IMR-90 (cell line): ENCODE results near the gene HADHA. TPM values are rescaled to one million over a fixed set of nuclear protein-coding genes. Genes with fewer than 3 reads are reported as not detected.
"Not testable (repeated sequence)": the region's sequence is repeated elsewhere in the genome, so short reads cannot be mapped to it uniquely, and the experiment has no call there.

ENCODE experiments used
- ATAC-seq: fragments of 200-7000 bp; cut with Tn5 transposase; 2 replicates; pipeline ENCODE4 v1.9.1; 2020; ENCODE audit warnings: low read depth, mild to moderate bottlenecking, moderate library complexity
- BruUV-seq: library from RNA; stranded (reverse); fragments of 400-500 nt; replicated peaks from 2 replicates; lab custom pipeline; 2021; lab: Mats Ljungman, UMichigan
- CTCF ChIA-PET: fragments of 300-600 bp; formaldehyde crosslinking; extraction: SDS; loops from one replicate; lab custom pipeline; 2021; ENCODE audit warnings: antibody characterized with exemption; lab: Yijun Ruan, JAX
- POLR2A ChIA-PET: fragments of 300-600 bp; sonication (Branson Sonifier 250); formaldehyde crosslinking; loops from one replicate; lab custom pipeline; 2022; ENCODE audit warnings: antibody characterized with exemption; ENCODE audit not compliant: unreplicated experiment; lab: Charles Lee
- DNase-seq: peaks from one replicate; pipeline ENCODE4 v3.0.0; 2013
- H2AFZ ChIP-seq: replicated peaks from 2 replicates; pipeline ENCODE3; 2013; ENCODE audit warnings: low read length, mild to moderate bottlenecking; ENCODE audit not compliant: poor library complexity
- H2AK5ac ChIP-seq: 2 replicates; pipeline ENCODE4 v1.6.1; 2013; ENCODE audit warnings: low read depth, low read length, inconsistent platforms
- H2AK9ac ChIP-seq: replicated peaks from 2 replicates; pipeline ENCODE3; 2013; ENCODE audit warnings: mild to moderate bottlenecking, low read depth, low read length, moderate library complexity; ENCODE audit not compliant: poor library complexity
- H2BK120ac ChIP-seq: 2 replicates; pipeline ENCODE4 v1.6.1; 2013; ENCODE audit warnings: low read depth, low read length, inconsistent platforms
- H2BK15ac ChIP-seq: 3 replicates; pipeline ENCODE4 v1.6.1; 2013; ENCODE audit warnings: low read depth, low read length, inconsistent platforms
- H2BK20ac ChIP-seq: 2 replicates; pipeline ENCODE4 v1.6.1; 2013; ENCODE audit warnings: low read depth, mild to moderate bottlenecking, inconsistent platforms, low read length, moderate library complexity
- H2BK5ac ChIP-seq: 2 replicates; pipeline ENCODE4 v1.6.1; 2013; ENCODE audit warnings: mild to moderate bottlenecking, low read depth, low read length, inconsistent platforms; ENCODE audit not compliant: poor library complexity, severe bottlenecking
- H3K14ac ChIP-seq: replicated peaks from 2 replicates; pipeline ENCODE4 v1.6.1; 2013; ENCODE audit warnings: low read depth, low read length, inconsistent platforms
- H3K18ac ChIP-seq: 2 replicates; pipeline ENCODE4 v1.6.1; 2013; ENCODE audit warnings: low read depth, low read length, control low read depth
- H3K23ac ChIP-seq: 2 replicates; pipeline ENCODE4 v1.6.1; 2013; ENCODE audit warnings: low read depth, low read length, inconsistent platforms
- H3K27ac ChIP-seq: 2 replicates; pipeline ENCODE4 v1.5.1; 2013; ENCODE audit warnings: mild to moderate bottlenecking, control low read depth, low read length; ENCODE audit not compliant: insufficient read depth
- H3K27me3 ChIP-seq: 2 replicates; pipeline ENCODE4 v1.6.1; 2013; ENCODE audit warnings: low read length; ENCODE audit not compliant: control insufficient read depth, insufficient read depth
- H3K36me3 ChIP-seq: 2 replicates; pipeline ENCODE4 v1.6.1; 2013; ENCODE audit warnings: low read length, mixed read lengths; ENCODE audit not compliant: control insufficient read depth, insufficient read depth
- H3K4ac ChIP-seq: 2 replicates; pipeline ENCODE4 v1.6.1; 2013; ENCODE audit warnings: low read depth, low read length, inconsistent platforms
- H3K4me1 ChIP-seq: 2 replicates; pipeline ENCODE4 v1.6.1; 2013; ENCODE audit warnings: low read length, mixed read lengths; ENCODE audit not compliant: control insufficient read depth, insufficient read depth
- H3K4me2 ChIP-seq: 2 replicates; pipeline ENCODE4 v1.6.1; 2013; ENCODE audit warnings: low read depth, mild to moderate bottlenecking, control low read depth, low read length, moderate library complexity
- H3K4me3 ChIP-seq: 2 replicates; pipeline ENCODE4 v1.5.1; 2013; ENCODE audit warnings: low read depth, mild to moderate bottlenecking, control low read depth, low read length, moderate library complexity; ENCODE audit not compliant: insufficient read depth
- H3K56ac ChIP-seq: 2 replicates; pipeline ENCODE4 v1.6.1; 2013; ENCODE audit warnings: low read length, inconsistent platforms; ENCODE audit not compliant: insufficient read depth; ENCODE audit errors: extremely low read depth
- H3K79me1 ChIP-seq, 2 experiments: 2 replicates each; pipeline ENCODE4 v1.6.1; 2013; ENCODE audit warnings: low read length in 2 of 2, inconsistent platforms in 1 of 2, low read depth in 1 of 2
- H3K9ac ChIP-seq: 2 replicates; pipeline ENCODE4 v1.6.1; 2013; ENCODE audit warnings: low read depth, low read length, control low read depth
- H3K9me1 ChIP-seq: 2 replicates; pipeline ENCODE4 v1.6.1; 2013; ENCODE audit warnings: low read length, inconsistent platforms; ENCODE audit not compliant: insufficient read depth
- H3K9me3 ChIP-seq: 2 replicates; pipeline ENCODE4 v1.6.1; 2013; ENCODE audit warnings: low read length; ENCODE audit not compliant: control insufficient read depth, insufficient read depth
- H4K20me1 ChIP-seq: 2 replicates; pipeline ENCODE4 v1.6.1; 2013; ENCODE audit warnings: low read length, inconsistent platforms; ENCODE audit not compliant: insufficient read depth
- H4K5ac ChIP-seq: 2 replicates; pipeline ENCODE4 v1.6.1; 2013; ENCODE audit warnings: mild to moderate bottlenecking, low read depth, low read length, control low read depth
- H4K8ac ChIP-seq, 2 experiments: 2 replicates each; pipeline ENCODE4 v1.6.1; 2013; ENCODE audit warnings: low read depth in 2 of 2, low read length in 2 of 2, control low read depth in 1 of 2, inconsistent platforms in 1 of 2
- H4K91ac ChIP-seq: 2 replicates; pipeline ENCODE4 v1.6.1; 2013; ENCODE audit warnings: low read depth, low read length, inconsistent platforms; ENCODE audit not compliant: insufficient read depth
- BHLHE40 ChIP-seq: fragments of 150-350 bp; IDR thresholded peaks from 2 replicates; pipeline ENCODE4 v1.6.1; 2016; ENCODE audit warnings: mild to moderate bottlenecking, low read depth, low read length
- CEBPB ChIP-seq: IDR thresholded peaks from 2 replicates; pipeline ENCODE4 v1.6.1; 2012; ENCODE audit warnings: low read depth, low read length, improper control_type of control experiment
- FOS ChIP-seq: fragments of 150-350 bp; IDR thresholded peaks from 2 replicates; pipeline ENCODE4 v1.6.1; 2016; ENCODE audit warnings: low read depth, low read length
- MAFK ChIP-seq: IDR thresholded peaks from 2 replicates; pipeline ENCODE4 v1.6.1; 2012; ENCODE audit warnings: low read depth, low read length, improper control_type of control experiment
- POLR2A ChIP-seq: IDR thresholded peaks from 2 replicates; pipeline ENCODE4 v1.6.1; 2012; ENCODE audit warnings: mild to moderate bottlenecking, low read depth, low read length
- RCOR1 ChIP-seq: IDR thresholded peaks from 2 replicates; pipeline ENCODE4 v1.6.1; 2012; ENCODE audit warnings: mild to moderate bottlenecking, low read length, improper control_type of control experiment; ENCODE audit not compliant: insufficient replicate concordance
- RFX5 ChIP-seq: IDR thresholded peaks from 2 replicates; pipeline ENCODE4 v1.8.0; 2012; ENCODE audit warnings: low read depth, mild to moderate bottlenecking, low read length, moderate library complexity
- WGBS, 2 experiments: methylation state at CpG; one replicate each; pipeline versions ENCODE4 v1.1.5 to v1.1.7; 2013; ENCODE audit warnings: missing lambda C conversion rate in 2 of 2; ENCODE audit not compliant: insufficient read length in 1 of 2; ENCODE audit errors: extremely low coverage in 2 of 2; 5-methylcytosine and 5-hydroxymethylcytosine counted together
- dilution Hi-C: fragments of 300-500 bp; cut with HindIII; formaldehyde crosslinking; loops from one replicate; pipeline ENCODE4 v1.14.3; 2018; ENCODE audit warnings: low sequenced_read_pairs; ENCODE audit not compliant: unreplicated experiment
- in situ Hi-C: fragments of 300-500 bp; cut with MboI; formaldehyde crosslinking; loops from 3 replicates; pipeline ENCODE4 v1.14.3; 2019; ENCODE audit warnings: low sequenced_read_pairs, inconsistent platforms, mixed read lengths
- intact Hi-C: fragments of 100-400 bp; cut with micrococcal nuclease; formaldehyde crosslinking; loops from 2 replicates; pipeline ENCODE4 v1.10.0; 2022
- polyA plus RNA-seq, 3 experiments: library from polyadenylated mRNA; depleted of rRNA; stranded (reverse); fragments of >200 nt; gene quantifications; 2 replicates each; pipeline ENCODE4 v1.2.3, GENCODE V29; 2012; ENCODE audit warnings: low replicate concordance in 1 of 3
- total RNA-seq: library from RNA; depleted of rRNA; stranded (reverse); fragments of >200 nt; gene quantifications from 2 replicates; pipeline ENCODE4 v1.2.3, GENCODE V29; 2012
- TF ChIP-seq, protein P1 (sequence below): fragments of 150-350 bp; IDR thresholded peaks from 2 replicates; pipeline ENCODE4 v1.6.1; 2017; ENCODE audit warnings: mild to moderate bottlenecking, antibody characterized with exemption, low read length, low read depth

HADHA gene
- total and polyA plus RNA-seq, 2 of the 4 experiments (the other 2 are of a cell fraction): 52.7 to 111 TPM

DNA sequence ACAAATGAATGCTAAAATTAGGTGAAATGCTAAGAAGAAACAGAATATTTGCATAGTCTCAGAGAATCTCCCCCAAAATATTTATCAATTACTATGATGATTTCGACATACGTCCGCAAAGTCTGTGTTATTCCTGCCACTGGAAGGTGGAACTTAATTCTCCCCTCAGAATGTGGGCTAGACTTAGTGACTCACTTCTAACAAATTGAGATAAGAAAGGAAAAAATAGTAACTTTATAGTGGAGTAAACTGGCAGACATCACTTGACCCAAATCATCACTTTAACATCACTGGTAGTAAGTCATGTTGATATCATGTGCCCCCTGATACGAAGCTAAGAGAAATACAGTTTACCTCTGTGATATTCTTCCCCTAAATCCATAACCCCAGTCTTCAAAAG, 23.8 kb upstream of the HADHA start:
- Histone ChIP-seq H3K14ac (no peak overlapping the region), H3K4ac (no peak overlapping the region), H2AK5ac (no peak overlapping the region), H3K9ac (no peak overlapping the region), H3K79me1 (peaks cover 0 to 4% of the 10 kb centered on the region in 2 experiments; a peak in 2 of 4 replicates), H2BK120ac (no peak overlapping the region), H3K4me1 (peaks cover 3% of the 10 kb centered on the region; the same call in 1 of the 2 replicates), H2AK9ac (no peak overlapping the region), H3K18ac (no peak overlapping the region), H3K27ac (no peak overlapping the region), H3K23ac (no peak overlapping the region), H3K36me3 (peaks cover 8% of the 10 kb centered on the region), H3K4me3 (no peak overlapping the region), H3K9me1 (peaks cover 6% of the 10 kb centered on the region; the same call in 1 of the 2 replicates), H3K9me3 (no peaks in the 10 kb centered on the region), H4K5ac (no peak overlapping the region), H4K20me1 (peaks cover 4% of the 10 kb centered on the region; the same call in 1 of the 2 replicates), H3K27me3 (no peaks in the 10 kb centered on the region), H2BK15ac (no peak overlapping the region), H2BK20ac (no peak overlapping the region), H2BK5ac (no peak overlapping the region), H3K4me2 (no peak overlapping the region), H2AFZ (no peak overlapping the region), H3K56ac (no peak overlapping the region), H4K8ac (no peak overlapping the region), H4K91ac (no peak overlapping the region)
- dilution Hi-C loops (no loop called here), intact Hi-C loops (no loop called here), in situ Hi-C loops (no loop called here)
- CTCF ChIA-PET: interaction anchor here (0.7 kb wide), 1 partner anchor 247 kb away, joined by 3 read pairs; no protein-coding TSS in a partner anchor
- ATAC-seq (peak; percentile 40; the same call in 1 of the 2 replicates), DNase-seq (peak; percentile 64)
- no CpG with 5 or more reads among the region's 4 CpGs for WGBS, 2 experiments
- TF ChIP-seq CEBPB (peak; percentile 87), BHLHE40 (no peak), FOS (0 out of 2 replicates have a peak, but pooled peaks have one; percentile 20), RFX5 (no peak), MAFK (no peak), POLR2A (no peak), RCOR1 (no peak)
- TF ChIP-seq, protein P1, sequence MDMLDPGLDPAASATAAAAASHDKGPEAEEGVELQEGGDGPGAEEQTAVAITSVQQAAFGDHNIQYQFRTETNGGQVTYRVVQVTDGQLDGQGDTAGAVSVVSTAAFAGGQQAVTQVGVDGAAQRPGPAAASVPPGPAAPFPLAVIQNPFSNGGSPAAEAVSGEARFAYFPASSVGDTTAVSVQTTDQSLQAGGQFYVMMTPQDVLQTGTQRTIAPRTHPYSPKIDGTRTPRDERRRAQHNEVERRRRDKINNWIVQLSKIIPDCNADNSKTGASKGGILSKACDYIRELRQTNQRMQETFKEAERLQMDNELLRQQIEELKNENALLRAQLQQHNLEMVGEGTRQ: peak; percentile 45
- POLR2A ChIA-PET: no interaction called here
- BruUV-seq: no TSS peak

DNA sequence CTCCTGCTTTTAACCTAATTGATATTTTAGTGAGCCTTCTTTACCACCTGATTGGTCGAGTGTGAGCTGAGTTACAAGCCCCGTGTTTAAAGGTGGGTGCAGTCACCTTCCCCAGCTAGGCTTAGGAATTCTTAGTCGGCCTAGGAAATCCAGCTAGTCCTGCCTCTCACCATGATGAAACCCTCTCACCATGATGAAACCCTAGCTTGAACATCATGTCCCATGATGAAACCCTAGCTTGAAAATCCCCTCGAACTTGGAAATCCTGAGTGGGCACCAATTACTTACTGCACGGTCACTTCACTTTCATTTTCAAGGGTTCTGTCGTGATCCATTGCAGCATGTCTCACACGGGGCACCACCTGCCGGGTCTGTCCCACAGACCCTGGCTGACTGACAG, 14.4 kb upstream of the HADHA start:
- H3K4me3 ChIP-seq, H2BK15ac ChIP-seq, H2AK9ac ChIP-seq, H3K4ac ChIP-seq, H3K14ac ChIP-seq, H2BK120ac ChIP-seq, H3K4me2 ChIP-seq, intact Hi-C loops, H4K8ac ChIP-seq, H3K23ac ChIP-seq, DNase-seq, H3K27me3 ChIP-seq, BruUV-seq, H3K56ac ChIP-seq, H2BK20ac ChIP-seq, H3K18ac ChIP-seq, in situ Hi-C loops, H2AK5ac ChIP-seq, H4K5ac ChIP-seq, POLR2A ChIA-PET, H4K20me1 ChIP-seq, H3K9ac ChIP-seq, ATAC-seq, H4K91ac ChIP-seq, H2BK5ac ChIP-seq, H3K9me1 ChIP-seq, H3K4me1 ChIP-seq, H2AFZ ChIP-seq, dilution Hi-C loops, H3K27ac ChIP-seq, H3K9me3 ChIP-seq: not testable (repeated sequence)
- 100% methylated on average over 1 of the region's 8 CpGs; no CpG with 5 or more reads in 1 of the 2 experiments for WGBS, 2 experiments
- CTCF ChIA-PET: interaction anchor here (0.6 kb wide), 1 partner anchor 647 kb away, joined by 5 read pairs; no protein-coding TSS in a partner anchor
- Histone ChIP-seq H3K36me3 (peaks cover 21% of the 10 kb centered on the region), H3K79me1 (peaks cover 4 to 17% of the 10 kb centered on the region in 2 experiments)
